ENCODE data around the gene FHOD3.

Gene FHOD3

GRCh38 chr18:36296650-36297416 lies 680 bp upstream of the FHOD3 start:
- no peak for DNase-seq

GRCh38 chr18:36298126-36298741 lies 721 bp downstream of the FHOD3 start:
- no peak for DNase-seq

GRCh38 chr18:36299015-36299414 lies 1.5 kb downstream of the FHOD3 start:
- DNase-seq = no peak

GRCh38 chr18:36300211-36300610 lies 2.7 kb downstream of the FHOD3 start:
- DNase-seq = no peak

- DNase-seq = no peak
Measured at GRCh38 chr18:36301884-36302283, 4.4 kb downstream of the FHOD3 start.

GRCh38 chr18:36302676-36303075 lies 5.2 kb downstream of the FHOD3 start:
- no peak for DNase-seq

- DNase-seq = no peak
Measured at GRCh38 chr18:36303211-36303844, 5.8 kb downstream of the FHOD3 start.

- no peak for DNase-seq
Measured at GRCh38 chr18:36304723-36305122, 7.2 kb downstream of the FHOD3 start.

GRCh38 chr18:36305375-36305774 lies 7.9 kb downstream of the FHOD3 start:
- DNase-seq = no peak

- DNase-seq = no peak
Measured at GRCh38 chr18:36307513-36307912, 10.0 kb downstream of the FHOD3 start.

- DNase-seq = no peak
Measured at GRCh38 chr18:36308711-36309435, 11.4 kb downstream of the FHOD3 start.

GRCh38 chr18:36309436-36310391 lies 12.2 kb downstream of the FHOD3 start:
- no peak for DNase-seq

- no peak for DNase-seq
Measured at GRCh38 chr18:36311026-36311570, 13.6 kb downstream of the FHOD3 start.

- no peak for DNase-seq
Measured at GRCh38 chr18:36312806-36313395, 15.4 kb downstream of the FHOD3 start.

GRCh38 chr18:36314098-36314497 lies 16.6 kb downstream of the FHOD3 start:
- DNase-seq = no peak

- DNase-seq = no peak
Measured at GRCh38 chr18:36314754-36315153, 17.2 kb downstream of the FHOD3 start.

GRCh38 chr18:36315736-36316135 lies 18.2 kb downstream of the FHOD3 start:
- DNase-seq = no peak

GRCh38 chr18:36316246-36316645 lies 18.7 kb downstream of the FHOD3 start:
- no peak for DNase-seq

GRCh38 chr18:36321658-36322407 lies 24.3 kb downstream of the FHOD3 start:
- DNase-seq = no peak

- DNase-seq = no peak
Measured at GRCh38 chr18:36322408-36322728, 24.9 kb downstream of the FHOD3 start.

- DNase-seq = no peak
Measured at GRCh38 chr18:36322734-36323133, 25.2 kb downstream of the FHOD3 start.
